HG03095 (cell line): ENCODE data around the gene PLA2G4F.

Source experiments
- ATAC-seq: cut with Tn5 transposase; IDR thresholded peaks from one replicate; pipeline ENCODE4 v1.9.1; 2021; ENCODE audit warnings: moderate library complexity; ENCODE audit not compliant: unreplicated experiment

The PLA2G4F gene

GRCh38 chr15:42156243-42156922 lies at the start of gene PLA2G4F:
PLA2G4F (minus strand) TSS chr15:42156636; CDS start chr15:42156549, 87 bp downstream.
- ATAC-seq: no peak

GRCh38 chr15:42203891-42204290 lies 47.5 kb upstream of the PLA2G4F start:
- no peak for ATAC-seq

- no peak for ATAC-seq
Observed at GRCh38 chr15:42202653-42203052, 46.2 kb upstream of the PLA2G4F start.

GRCh38 chr15:42201801-42202200 lies 45.4 kb upstream of the PLA2G4F start:
- ATAC-seq: no peak

- no peak for ATAC-seq
Observed at GRCh38 chr15:42199126-42199525, 42.7 kb upstream of the PLA2G4F start.

GRCh38 chr15:42198516-42198915 lies 42.1 kb upstream of the PLA2G4F start:
- no peak for ATAC-seq

GRCh38 chr15:42194513-42194912 lies 38.1 kb upstream of the PLA2G4F start:
- ATAC-seq: no peak

- ATAC-seq: no peak
Observed at GRCh38 chr15:42193383-42193782, 36.9 kb upstream of the PLA2G4F start.

GRCh38 chr15:42191610-42192346 lies 35.3 kb upstream of the PLA2G4F start:
- no peak for ATAC-seq

GRCh38 chr15:42190370-42190769 lies 33.9 kb upstream of the PLA2G4F start:
- no peak for ATAC-seq

GRCh38 chr15:42185801-42186200 lies 29.4 kb upstream of the PLA2G4F start:
- ATAC-seq: no peak

GRCh38 chr15:42184736-42185135 lies 28.3 kb upstream of the PLA2G4F start:
- ATAC-seq: no peak

GRCh38 chr15:42184296-42184695 lies 27.9 kb upstream of the PLA2G4F start:
- ATAC-seq: no peak

GRCh38 chr15:42182961-42183360 lies 26.5 kb upstream of the PLA2G4F start:
- no peak for ATAC-seq

GRCh38 chr15:42182328-42182886 lies 26.0 kb upstream of the PLA2G4F start:
- ATAC-seq: no peak

GRCh38 chr15:42178056-42178455 lies 21.6 kb upstream of the PLA2G4F start:
- no peak for ATAC-seq

GRCh38 chr15:42175671-42176070 lies 19.2 kb upstream of the PLA2G4F start:
- ATAC-seq: no peak

- ATAC-seq: no peak
Observed at GRCh38 chr15:42172475-42172874, 16.0 kb upstream of the PLA2G4F start.

- ATAC-seq: no peak
Observed at GRCh38 chr15:42171795-42172194, 15.4 kb upstream of the PLA2G4F start.

GRCh38 chr15:42171122-42171521 lies 14.7 kb upstream of the PLA2G4F start:
- no peak for ATAC-seq

GRCh38 chr15:42166225-42166940 lies 9.9 kb upstream of the PLA2G4F start:
- no peak for ATAC-seq

- no peak for ATAC-seq
Observed at GRCh38 chr15:42165106-42165505, 8.7 kb upstream of the PLA2G4F start.
